Lower lobe of right lung (tissue), 2 donors: ENCODE results near the gene FCRL3. TPM values are rescaled to one million over a fixed set of nuclear protein-coding genes. Genes with fewer than 3 reads are reported as not detected.

ENCODE experiments used
- ATAC-seq, 2 donors: fragments of 200-7000 bp; cut with Tn5 transposase; one replicate each; pipeline ENCODE4 v1.9.1; 2020 to 2022; ENCODE audit warnings: mild to moderate bottlenecking in 2 of 2, moderate library complexity in 2 of 2
- DNase-seq: peaks from one replicate; pipeline ENCODE4 v3.0.0-alpha.2; 2020
- H3K27ac ChIP-seq: fragments of 200-600 bp; one replicate; pipeline ENCODE4 v1.8.0; 2022
- H3K27me3 ChIP-seq: fragments of 200-600 bp; one replicate; pipeline ENCODE4 v1.8.0; 2022; ENCODE audit warnings: low read depth
- H3K36me3 ChIP-seq: fragments of 200-600 bp; one replicate; pipeline ENCODE4 v1.8.0; 2022; ENCODE audit warnings: mild to moderate bottlenecking
- H3K4me1 ChIP-seq: fragments of 200-600 bp; one replicate; pipeline ENCODE4 v1.8.0; 2022
- H3K4me3 ChIP-seq: fragments of 200-600 bp; one replicate; pipeline ENCODE4 v1.8.0; 2022; ENCODE audit warnings: mild to moderate bottlenecking
- H3K9me3 ChIP-seq: fragments of 200-600 bp; one replicate; pipeline ENCODE4 v1.8.0; 2022
- intact Hi-C: fragments of 100-400 bp; cut with DNase I; formaldehyde crosslinking; loops from one replicate; pipeline ENCODE4 v1.11.0; 2022
- total RNA-seq: library from RNA; stranded (reverse); fragmentation: NEBNext Ultra II Directional; extraction: Animal tissue kit (Norgen Biotek cat#: 25700); gene quantifications from one replicate; pipeline ENCODE4 v1.2.1, GENCODE V29; 2021
- TF ChIP-seq, protein P1 (sequence below): fragments of 200-600 bp; IDR thresholded peaks from one replicate; pipeline ENCODE4 v1.8.0; 2022; ENCODE audit warnings: antibody characterized with exemption, mild to moderate bottlenecking
- donor health status: DM: no; HTN: yes; CAD: no; lungs with severe emphysema.

FCRL3 gene
- total RNA-seq, 1 donor from 2014 or later: 1.2 TPM

DNA sequence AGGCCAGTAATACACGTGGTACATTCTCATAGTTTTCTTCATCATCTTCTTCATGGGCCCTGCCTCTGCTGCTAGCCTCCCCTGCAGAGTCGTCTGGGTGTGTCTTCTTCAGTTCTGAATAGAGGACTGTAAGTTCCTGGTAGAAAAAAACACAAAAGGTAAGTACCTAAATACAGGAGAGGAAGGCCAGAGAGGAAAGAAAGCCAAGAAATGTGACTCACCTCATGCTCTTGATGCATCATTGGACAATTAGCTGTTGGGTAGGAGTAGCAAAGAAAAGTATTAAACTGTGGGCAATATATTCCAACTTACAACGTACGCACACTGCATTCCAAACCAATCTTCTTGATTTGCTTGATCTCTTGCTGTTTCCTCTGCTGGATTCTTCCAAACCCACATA lies 21.8 kb downstream of the FCRL3 start:
- intact Hi-C loops: no loop called here
- H3K4me1 ChIP-seq: peaks cover 4% of the 10 kb centered on the region
- no peaks in the 10 kb centered on the region for H3K9me3 ChIP-seq
- H3K27me3 ChIP-seq: no peaks in the 10 kb centered on the region
- no peaks in the 10 kb centered on the region for H3K36me3 ChIP-seq
- TF ChIP-seq, protein P1, sequence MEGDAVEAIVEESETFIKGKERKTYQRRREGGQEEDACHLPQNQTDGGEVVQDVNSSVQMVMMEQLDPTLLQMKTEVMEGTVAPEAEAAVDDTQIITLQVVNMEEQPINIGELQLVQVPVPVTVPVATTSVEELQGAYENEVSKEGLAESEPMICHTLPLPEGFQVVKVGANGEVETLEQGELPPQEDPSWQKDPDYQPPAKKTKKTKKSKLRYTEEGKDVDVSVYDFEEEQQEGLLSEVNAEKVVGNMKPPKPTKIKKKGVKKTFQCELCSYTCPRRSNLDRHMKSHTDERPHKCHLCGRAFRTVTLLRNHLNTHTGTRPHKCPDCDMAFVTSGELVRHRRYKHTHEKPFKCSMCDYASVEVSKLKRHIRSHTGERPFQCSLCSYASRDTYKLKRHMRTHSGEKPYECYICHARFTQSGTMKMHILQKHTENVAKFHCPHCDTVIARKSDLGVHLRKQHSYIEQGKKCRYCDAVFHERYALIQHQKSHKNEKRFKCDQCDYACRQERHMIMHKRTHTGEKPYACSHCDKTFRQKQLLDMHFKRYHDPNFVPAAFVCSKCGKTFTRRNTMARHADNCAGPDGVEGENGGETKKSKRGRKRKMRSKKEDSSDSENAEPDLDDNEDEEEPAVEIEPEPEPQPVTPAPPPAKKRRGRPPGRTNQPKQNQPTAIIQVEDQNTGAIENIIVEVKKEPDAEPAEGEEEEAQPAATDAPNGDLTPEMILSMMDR: no peak
- no peak overlapping the region for H3K27ac ChIP-seq
- DNase-seq: no peak
- H3K4me3 ChIP-seq: no peak overlapping the region
- ATAC-seq: no peak

DNA sequence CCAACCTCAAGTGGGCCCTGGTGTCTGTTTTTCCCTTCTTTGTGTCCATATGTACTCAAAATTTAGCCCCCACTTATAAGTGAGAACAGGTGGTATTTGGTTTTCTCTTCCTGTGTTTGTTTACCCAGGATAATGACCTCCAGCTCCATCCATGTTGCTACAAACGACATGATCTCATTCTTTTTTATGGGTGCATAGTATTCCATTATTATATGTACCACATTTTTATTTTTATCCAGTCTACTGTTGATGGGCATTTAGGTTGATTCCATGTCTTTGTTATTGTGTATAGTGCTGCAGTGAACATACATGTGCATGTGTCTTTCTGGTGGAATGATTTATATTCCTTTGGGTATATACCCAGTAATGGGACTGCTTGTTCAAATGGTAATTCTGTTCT lies 27.6 kb downstream of the FCRL3 start:
- DNase-seq (no peak), ATAC-seq (no peak)
- peaks cover 15% of the 10 kb centered on the region for H3K9me3 ChIP-seq
- H3K4me1 ChIP-seq: no peaks in the 10 kb centered on the region
- H3K27me3 ChIP-seq: no peaks in the 10 kb centered on the region
- intact Hi-C loops: no loop called here
- H3K27ac ChIP-seq: no peak overlapping the region
- TF ChIP-seq, protein P1: no peak
- H3K4me3 ChIP-seq: no peak overlapping the region
- H3K36me3 ChIP-seq: no peaks in the 10 kb centered on the region

DNA sequence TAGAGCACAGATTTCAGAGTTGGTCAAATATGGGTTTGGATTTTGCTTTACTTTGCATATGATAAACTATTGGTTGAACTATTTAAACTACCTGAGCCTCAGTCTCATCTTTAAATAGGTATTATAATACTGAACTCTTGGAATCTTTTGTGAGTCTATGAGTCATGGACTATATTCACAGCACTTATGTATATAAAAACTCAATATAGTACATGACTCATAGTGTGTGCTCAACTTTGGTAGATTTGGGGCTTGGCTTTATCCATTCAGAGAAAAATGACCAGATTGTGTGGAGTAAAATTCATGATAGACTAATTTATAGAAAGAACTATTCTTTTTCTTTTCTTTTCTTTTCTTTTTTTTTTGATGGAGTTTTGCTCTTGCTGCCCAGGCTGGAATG lies 28.7 kb downstream of the FCRL3 start:
- intact Hi-C loops: no loop called here

DNA sequence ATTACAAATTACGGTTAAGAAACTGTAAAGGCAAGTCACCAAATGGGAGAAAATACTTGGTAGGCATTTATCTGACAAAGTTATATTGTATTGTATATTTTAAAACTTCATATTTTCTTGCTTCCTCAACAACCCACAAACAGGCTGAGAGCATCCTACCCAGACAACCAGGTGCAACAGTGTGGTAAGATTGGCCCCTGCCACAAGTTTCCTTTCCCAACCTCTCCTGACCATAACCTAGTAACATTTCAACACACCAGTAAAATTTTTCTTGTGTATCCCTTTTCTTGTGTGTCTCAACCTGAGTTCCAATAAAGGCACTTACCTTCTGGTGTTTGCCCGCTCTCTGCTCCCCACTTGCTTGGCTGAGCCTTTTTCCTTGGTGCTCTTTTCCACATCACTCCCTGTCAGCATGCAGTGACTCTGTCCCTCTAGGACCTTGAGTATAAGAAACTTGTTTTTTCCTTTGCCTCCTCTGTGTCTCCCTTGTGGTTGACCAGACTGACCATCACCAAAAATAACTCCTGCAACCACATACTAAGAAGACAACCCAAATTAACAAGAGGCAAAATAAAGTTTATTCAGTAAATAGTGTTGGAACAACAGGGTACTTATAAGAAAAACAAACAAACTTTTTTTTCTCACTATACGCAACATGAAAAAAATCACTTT lies 40.9 kb downstream of the FCRL3 start:
- ATAC-seq: no peak
- H3K9me3 ChIP-seq: no peaks in the 10 kb centered on the region
- intact Hi-C loops: no loop called here

More for the DNA sequence above, 28.7 kb downstream of the FCRL3 start:
- Histone ChIP-seq H3K4me3 (no peak overlapping the region), H3K4me1 (no peaks in the 10 kb centered on the region), H3K36me3 (no peaks in the 10 kb centered on the region), H3K27me3 (no peaks in the 10 kb centered on the region), H3K9me3 (peaks cover 15% of the 10 kb centered on the region), H3K27ac (no peak overlapping the region)
- TF ChIP-seq, protein P1: no peak
- ATAC-seq (no peak), DNase-seq (no peak)

DNA sequence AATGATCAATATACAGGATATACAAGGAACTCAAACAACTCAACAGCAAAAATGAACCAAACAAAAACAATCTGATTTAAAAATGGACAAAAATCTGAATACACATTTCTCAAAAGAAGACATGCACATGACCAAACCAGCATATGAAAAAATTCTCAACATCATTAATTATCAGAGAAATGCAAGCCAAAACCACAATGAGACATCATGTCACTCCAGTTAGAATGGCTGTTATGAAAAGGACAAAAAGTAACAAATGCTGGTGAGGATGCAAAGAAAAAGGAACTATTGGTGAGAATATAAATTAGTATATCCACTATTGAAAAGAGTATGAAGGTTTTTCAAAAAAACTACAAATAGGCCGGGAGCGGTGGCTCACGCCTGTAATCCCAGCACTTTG lies 42.0 kb downstream of the FCRL3 start:
- H3K9me3 ChIP-seq: no peaks in the 10 kb centered on the region
- TF ChIP-seq, protein P1: no peak
- intact Hi-C loops: no loop called here
- no peaks in the 10 kb centered on the region for H3K4me1 ChIP-seq
- DNase-seq (no peak), ATAC-seq (no peak)
- no peaks in the 10 kb centered on the region for H3K36me3 ChIP-seq
- no peak overlapping the region for H3K4me3 ChIP-seq
- H3K27ac ChIP-seq: no peak overlapping the region
- no peaks in the 10 kb centered on the region for H3K27me3 ChIP-seq

More for the DNA sequence above, 40.9 kb downstream of the FCRL3 start:
- Histone ChIP-seq H3K36me3 (no peaks in the 10 kb centered on the region), H3K27me3 (no peaks in the 10 kb centered on the region), H3K4me3 (no peak overlapping the region), H3K27ac (no peak overlapping the region), H3K4me1 (no peaks in the 10 kb centered on the region)
- no peak for DNase-seq
- TF ChIP-seq, protein P1: no peak
